Measurements from ENCODE around the gene RHBDL2.
"Not testable (repeated sequence)": the region's sequence is repeated elsewhere in the genome, so short reads cannot be mapped to it uniquely, and the experiment has no call there.

RHBDL2 gene

GRCh38 chr1:38873027-38873969, 68.3 kb downstream of the RHBDL2 start, which contains the start of gene MYCBP:
Gene MYCBP (minus strand): TSS chr1:38873348. CDS start chr1:38873305, 43 bp downstream.
- peak; percentile 92 for DNase-seq

- peak; percentile 20 for DNase-seq
Measured at GRCh38 chr1:38872401-38873026, 69.1 kb downstream of the RHBDL2 start.

- no peak for DNase-seq
Measured at GRCh38 chr1:38870996-38871395, 70.6 kb downstream of the RHBDL2 start.

- no peak for DNase-seq
Measured at GRCh38 chr1:38867208-38867607, 74.4 kb downstream of the RHBDL2 start.

DNA sequence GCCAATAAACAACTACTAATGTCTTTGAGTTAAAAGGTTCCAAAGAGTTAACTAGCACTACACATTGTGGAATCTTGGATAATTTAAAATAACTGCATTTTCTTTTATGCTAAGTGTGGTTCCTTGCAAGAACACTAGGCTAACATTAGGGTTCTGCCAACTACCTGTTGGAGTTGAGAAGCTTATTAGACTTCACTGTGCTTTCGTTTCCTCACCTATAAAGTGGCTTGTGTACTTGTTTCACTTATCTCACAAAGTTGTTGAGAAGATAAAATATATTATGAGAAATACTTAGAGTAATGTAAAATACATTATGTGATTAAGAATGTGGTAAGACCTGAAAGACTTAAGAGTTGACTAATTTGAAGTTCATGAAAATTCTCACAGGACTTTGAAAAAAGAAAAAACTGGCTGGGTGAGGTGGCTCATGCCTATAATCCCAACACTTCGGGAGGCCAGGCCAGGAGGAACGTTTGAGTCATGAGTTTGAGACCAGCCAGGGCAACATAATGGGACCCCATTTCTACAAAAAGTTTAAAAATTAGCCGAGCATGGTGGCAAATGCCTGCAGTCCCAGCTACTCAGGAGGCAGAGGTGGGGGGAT, 76.4 kb downstream of the RHBDL2 start:
- no peak for DNase-seq

GRCh38 chr1:38860454-38860795, 81.2 kb downstream of the RHBDL2 start:
- DNase-seq, result no peak

DNA sequence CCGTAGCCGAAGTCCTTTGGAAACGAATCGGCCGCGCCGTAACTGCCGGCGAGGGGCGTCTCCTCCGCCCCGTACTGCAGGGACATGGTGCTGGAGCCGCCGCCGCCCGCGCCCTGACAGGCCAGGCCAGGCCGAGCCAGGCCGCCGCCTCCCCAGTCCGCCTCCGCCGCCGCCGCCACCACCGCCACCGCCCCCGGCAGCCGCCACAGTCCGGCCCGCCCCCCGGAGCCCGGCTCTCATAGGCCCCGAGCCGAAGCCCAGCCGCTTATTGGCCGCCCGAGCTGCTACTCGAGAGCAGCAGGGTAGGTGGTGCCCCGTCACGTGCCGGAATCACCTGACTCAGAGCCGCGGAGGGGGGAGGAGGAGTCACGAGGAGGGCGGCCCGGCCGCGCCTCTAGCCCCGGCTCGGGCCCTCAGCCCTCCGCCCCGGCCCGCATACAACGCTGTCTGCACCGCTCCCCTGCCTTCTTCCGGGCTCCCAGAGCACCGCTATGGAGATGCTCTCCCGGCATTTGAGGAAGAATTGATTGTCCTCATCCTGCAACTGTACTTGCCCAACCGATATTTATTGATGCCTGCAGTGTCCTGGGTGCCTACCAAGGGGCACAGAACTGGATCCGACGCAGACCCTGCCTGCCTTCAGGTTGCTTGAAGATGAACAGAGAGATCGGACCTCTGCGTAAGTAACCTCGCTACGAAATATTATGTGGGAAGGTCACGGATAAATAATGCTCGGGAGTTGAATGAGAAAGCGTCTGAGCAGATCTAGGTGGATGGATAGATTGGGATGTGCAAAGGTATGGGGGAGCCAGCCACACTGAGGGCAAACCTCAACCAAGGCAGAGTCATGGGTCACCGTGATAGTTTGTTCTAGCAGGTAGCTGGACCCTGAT, 81.8 kb downstream of the RHBDL2 start, which contains the start of gene RRAGC:
Gene RRAGC (minus strand): TSS at position 212 of the 893 bp plus-strand sequence. CDS start 126 bp downstream, at position 86.
- peak; percentile 96 for DNase-seq

GRCh38 chr1:38858833-38859560, 82.6 kb downstream of the RHBDL2 start:
- peak; percentile 32 for DNase-seq

DNA sequence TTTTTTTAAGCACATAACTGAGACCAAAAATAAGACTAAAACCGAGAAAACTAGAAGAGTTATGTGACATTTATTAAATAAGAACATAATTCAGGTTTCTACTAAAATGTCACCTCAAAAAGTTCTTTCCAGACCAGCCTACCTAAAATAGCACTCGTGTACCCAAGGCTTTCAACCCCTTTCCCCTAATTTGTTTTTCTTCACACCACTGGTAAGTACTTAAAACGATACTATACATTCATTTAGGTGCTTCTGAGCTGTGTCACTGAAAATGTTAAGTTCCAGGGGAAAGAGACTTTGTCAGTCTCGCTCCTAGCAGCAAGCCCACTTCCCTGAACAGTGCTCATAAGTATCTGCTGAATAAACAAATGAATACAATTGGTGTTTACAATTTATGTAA, 88.8 kb downstream of the RHBDL2 start:
- no peak for DNase-seq

DNA sequence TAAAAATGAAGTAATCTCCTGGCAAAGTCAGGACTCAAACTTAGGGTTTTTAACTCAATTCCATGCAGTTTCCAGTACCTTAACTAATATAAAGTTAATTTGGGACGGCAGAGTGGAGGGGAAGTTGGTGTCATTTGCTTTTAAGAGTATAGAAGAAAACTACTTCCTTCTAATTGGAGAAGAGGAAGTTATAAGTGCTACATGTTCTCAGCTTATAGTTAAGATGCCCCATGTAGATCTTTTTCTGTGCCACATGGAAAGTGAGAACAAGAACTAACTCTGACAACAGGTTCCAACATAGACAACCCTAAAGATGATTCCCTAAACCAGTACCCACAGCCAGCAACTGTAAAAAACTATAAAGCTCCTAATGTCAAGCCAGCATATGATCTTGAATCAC, 93.6 kb downstream of the RHBDL2 start:
- DNase-seq, result no peak

GRCh38 chr1:38846210-38846609, 95.4 kb downstream of the RHBDL2 start:
- DNase-seq, result no peak

- DNase-seq, result not testable (repeated sequence)
Measured at GRCh38 chr1:38845088-38845487, 96.5 kb downstream of the RHBDL2 start.

- DNase-seq, result no peak
Measured at GRCh38 chr1:38840281-38840680, 101.3 kb downstream of the RHBDL2 start.

- DNase-seq, result no peak
Measured at GRCh38 chr1:38839363-38839762, 102.3 kb downstream of the RHBDL2 start.

DNA sequence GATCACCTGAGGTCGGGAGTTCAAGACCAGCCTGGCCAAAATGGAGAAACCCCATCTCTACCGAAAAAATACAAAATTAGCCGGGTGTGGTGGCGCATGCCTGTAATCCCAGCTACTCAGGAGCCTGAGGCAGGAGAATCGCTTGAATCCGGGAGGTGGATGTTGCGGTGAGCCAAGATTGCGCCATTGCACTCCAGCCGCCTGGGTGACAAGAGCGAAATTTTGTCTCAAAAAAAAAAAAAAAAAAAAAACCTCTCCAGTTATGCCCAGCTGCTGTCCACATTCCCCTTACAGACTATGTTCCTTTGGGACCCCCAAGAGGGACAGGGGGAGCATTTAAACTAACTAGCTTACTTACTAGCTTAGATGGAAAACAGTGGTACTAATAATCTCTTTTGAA, 105.3 kb downstream of the RHBDL2 start:
- DNase-seq, result not testable (repeated sequence)

All from effector CD8-positive, alpha-beta T cell (primary cell).